AML-193 (cell line): Measurements from ENCODE around the gene SLC8A3.

ENCODE experiments used
- DNase-seq, 2 experiments: peaks; one replicate each; lab custom pipeline; 2025; lab: John Stamatoyannopoulos, UW

Gene SLC8A3

GRCh38 chr14:69997849-69998248, 190.9 kb downstream of the SLC8A3 start:
- DNase-seq, result no peak

- DNase-seq, result no peak
Observed at GRCh38 chr14:69996216-69996615, 192.5 kb downstream of the SLC8A3 start.
